GM12878 (cell line): ENCODE results near the gene NSG1. TPM values are rescaled to one million over a fixed set of nuclear protein-coding genes. Genes with fewer than 3 reads are reported as not detected.
A peak's percentile ranks its signal among the peaks of the same experiment; 100 is the strongest.

Experiments used
- ATAC-seq: fragments of 200-7000 bp; cut with Tn5 transposase; 3 replicates; pipeline ENCODE4 v1.9.1; 2020; ENCODE audit warnings: mild to moderate bottlenecking, moderate library complexity
- BruUV-seq: library from RNA; stranded (reverse); fragments of 400-500 nt; replicated peaks from 2 replicates; lab custom pipeline; 2021; lab: Mats Ljungman, UMichigan
- CTCF ChIA-PET: fragments of 300-600 bp; sonication (Branson Sonifier 250); formaldehyde crosslinking; extraction: SDS; loops from one replicate; lab custom pipeline; 2021; ENCODE audit warnings: inconsistent platforms; lab: Yijun Ruan, JAX
- POLR2A ChIA-PET: fragments of 350-600 bp; formaldehyde crosslinking; extraction: SDS; loops from one replicate; lab custom pipeline; 2021; ENCODE audit warnings: inconsistent platforms; lab: Charles Lee
- RAD21 ChIA-PET: fragments of 300-600 bp; sonication (Branson Sonifier 250); formaldehyde crosslinking; loops from one replicate; lab custom pipeline; 2023; ENCODE audit warnings: antibody characterized with exemption; ENCODE audit not compliant: unreplicated experiment; lab: Charles Lee
- SMC1A ChIA-PET: fragments of 300-600 bp; sonication (Branson Sonifier 250); formaldehyde crosslinking; loops from one replicate; lab custom pipeline; 2023; ENCODE audit not compliant: unreplicated experiment, uncharacterized antibody; lab: Charles Lee
- DNase-seq: peaks from one replicate; pipeline ENCODE4 v3.0.0-alpha.2; 2011; ENCODE audit warnings: low read depth, low spot score
- FAIRE-seq: peaks from 3 replicates; lab custom pipeline; 2011; peaks lifted over from hg19 to GRCh38; lab: Jason Lieb, UNC
- H2AFZ ChIP-seq: 2 replicates; pipeline ENCODE4 v1.6.0; 2011; ENCODE audit warnings: low read depth, low read length, control low read depth; ENCODE audit not compliant: control insufficient read depth
- H3K27ac ChIP-seq: 2 replicates; pipeline ENCODE4 v1.5.1; 2011; ENCODE audit warnings: control low read depth; ENCODE audit not compliant: control insufficient read depth, insufficient read depth
- H3K27me3 ChIP-seq, 2 experiments: replicated peaks in 1 of 2; 2 replicates each; pipeline versions ENCODE4 v1.6.0 to v1.6.1; 2011; ENCODE audit warnings: low read length in 1 of 2; ENCODE audit not compliant: control insufficient read depth in 2 of 2, insufficient read depth in 2 of 2
- H3K36me3 ChIP-seq, 2 experiments: 2 replicates each; pipeline ENCODE4 v1.5.1; 2011; ENCODE audit warnings: low read length in 1 of 2; ENCODE audit not compliant: control insufficient read depth in 2 of 2, insufficient read depth in 2 of 2
- H3K4me1 ChIP-seq: 2 replicates; pipeline ENCODE4 v1.6.1; 2011; ENCODE audit warnings: mild to moderate bottlenecking, low read length, moderate library complexity, mixed read lengths; ENCODE audit not compliant: control insufficient read depth, insufficient read depth
- H3K4me2 ChIP-seq: 2 replicates; pipeline ENCODE4 v1.6.0; 2011; ENCODE audit warnings: control low read depth; ENCODE audit not compliant: control insufficient read depth, insufficient read depth
- H3K4me3 ChIP-seq: fragments of 200-600 bp; sonication (generic); 2 replicates; pipeline ENCODE4 v1.5.1; 2016
- H3K79me2 ChIP-seq: 2 replicates; pipeline ENCODE4 v1.6.0; 2011; ENCODE audit warnings: low read length; ENCODE audit not compliant: control insufficient read depth, insufficient read depth
- H3K9ac ChIP-seq: 2 replicates; pipeline ENCODE4 v1.8.0; 2011; ENCODE audit warnings: low read length, control low read depth, mixed read lengths; ENCODE audit not compliant: control insufficient read depth, insufficient read depth
- H3K9me3 ChIP-seq: replicated peaks from 3 replicates; pipeline ENCODE4 v1.5.1; 2011; ENCODE audit warnings: mild to moderate bottlenecking, low read length; ENCODE audit not compliant: control insufficient read depth, insufficient read depth
- H4K20me1 ChIP-seq: 2 replicates; pipeline ENCODE4 v1.6.0; 2011; ENCODE audit not compliant: control insufficient read depth, insufficient read depth
- BHLHE40 ChIP-seq, 2 experiments: fragments of 450-650 bp in 1 of 2; IDR thresholded peaks; 2 replicates each; pipeline ENCODE4 v1.6.1; 2011 to 2017; ENCODE audit warnings: low read depth in 2 of 2, borderline replicate concordance in 1 of 2, improper control_type of control experiment in 1 of 2, low read length in 1 of 2, mild to moderate bottlenecking in 1 of 2
- ELK1 ChIP-seq: IDR thresholded peaks from 2 replicates; pipeline ENCODE4 v1.6.1; 2012; ENCODE audit warnings: low read depth, low read length, improper control_type of control experiment
- MYB ChIP-seq: fragments of 150-350 bp; IDR thresholded peaks from 2 replicates; pipeline ENCODE4 v1.6.1; 2014; ENCODE audit warnings: mild to moderate bottlenecking, low read depth, low read length, borderline replicate concordance
- PAX8 ChIP-seq: fragments of 450-650 bp; IDR thresholded peaks from 2 replicates; pipeline ENCODE4 v1.6.1; 2017; ENCODE audit warnings: mild to moderate bottlenecking, moderate library complexity
- WGBS: methylation state at CpG from one replicate; pipeline ENCODE4 v1.1.6; 2016; ENCODE audit warnings: low lambda C conversion rate; ENCODE audit not compliant: insufficient replicate concordance, insufficient coverage; ENCODE audit errors: missing lambda C conversion rate; 5-methylcytosine and 5-hydroxymethylcytosine counted together
- in situ Hi-C: fragments of 300-500 bp; cut with MboI; formaldehyde crosslinking; loops from 9 replicates; pipeline ENCODE4 v1.14.3; 2018; ENCODE audit warnings: mixed read lengths
- intact Hi-C: fragments of 100-400 bp; cut with micrococcal nuclease; formaldehyde crosslinking; loops from one replicate; pipeline ENCODE4 v1.14.2; 2022; ENCODE audit not compliant: unreplicated experiment
- polyA plus RNA-seq, 11 experiments: library from polyadenylated mRNA; depleted of rRNA in 4 of 11; unstranded in 6 of 11; stranded (reverse) in 5 of 11; fragments of >200 nt; fragmentation: Nextera tagmentation in 4 of 11; fragmentation: Illumina TruSeq in 1 of 11; extraction: Ambion mirVana in 4 of 11; extraction: Trizol in 1 of 11; gene quantifications; 1 replicate in 1 of 11; 2 replicates in 10 of 11; pipeline versions ENCODE4 v1.2.1 to v1.2.3, GENCODE V29; 2011 to 2016; ENCODE audit warnings: inconsistent platforms in 2 of 11, missing spikeins in 2 of 11, low read depth in 1 of 11
- total RNA-seq, 4 experiments: library from RNA; depleted of rRNA in 3 of 4; stranded (reverse); fragments of >200 nt in 3 of 4; fragmentation: Illumina TruSeq in 1 of 4; extraction: Trizol in 1 of 4; gene quantifications; 2 replicates each; pipeline versions ENCODE4 v1.2.1 to v1.2.3, GENCODE V29; 2013 to 2021

The NSG1 gene
- total and polyA plus RNA-seq, 10 of the 15 experiments (the other 5 are each of a cell fraction or from before 2014, with no cell fraction given), result 0.03 to 0.19 (median 0.10) TPM; not detected in 5

DNA sequence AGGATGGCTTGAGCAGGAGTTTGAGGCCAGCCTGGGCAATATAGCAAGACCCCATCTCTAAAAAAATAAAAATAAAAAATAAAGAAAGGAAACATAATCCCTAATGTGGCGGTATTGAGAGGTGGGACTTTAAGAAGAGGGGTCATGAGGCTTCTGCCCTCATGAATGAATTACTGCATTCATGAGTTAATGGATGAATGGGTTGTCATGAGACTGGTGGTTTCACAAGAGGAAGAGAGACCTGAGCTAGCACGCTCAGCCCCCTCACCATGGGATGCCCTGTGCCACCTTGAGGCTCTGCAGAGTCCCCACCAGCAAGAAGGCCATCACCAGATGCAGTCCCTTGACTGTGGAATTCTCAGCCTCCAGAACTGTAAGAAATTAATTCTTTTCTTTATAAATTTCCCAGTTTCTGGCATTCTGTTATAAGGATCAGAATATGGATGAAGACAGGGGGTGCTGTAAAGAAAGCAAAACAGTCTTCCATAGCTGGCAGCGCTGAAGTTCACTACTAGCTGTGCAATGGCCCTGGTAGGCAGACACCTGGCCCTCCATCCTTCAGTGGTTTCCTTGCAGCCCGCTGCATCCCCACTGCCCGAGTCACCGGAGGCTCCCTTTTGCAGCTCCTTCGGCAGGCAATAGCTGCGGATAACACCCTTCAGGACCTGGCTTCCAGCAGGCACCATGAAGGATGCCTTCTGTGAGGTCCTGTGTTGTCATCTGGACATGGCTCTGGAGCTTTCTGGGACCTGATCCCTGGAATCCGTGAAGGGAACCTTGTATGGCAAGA, 44.8 kb upstream of the NSG1 start:
- Histone ChIP-seq H4K20me1 (no peaks in the 10 kb centered on the region), H3K27ac (no peak overlapping the region), H2AFZ (no peak overlapping the region), H3K4me3 (no peak overlapping the region), H3K9me3 (no peaks in the 10 kb centered on the region), H3K4me2 (no peak overlapping the region), H3K79me2 (no peaks in the 10 kb centered on the region), H3K27me3 (no peaks in the 10 kb centered on the region), H3K4me1 (peaks cover 15% of the 10 kb centered on the region), H3K36me3 (no peaks in the 10 kb centered on the region), H3K9ac (no peak overlapping the region)
- ChIA-PET RAD21 (no interaction called here), POLR2A (no interaction called here), CTCF (interaction anchor here (1.1 to 1.4 kb wide), 3 partner anchors 88 to 91 kb away, joined by 3 to 5 read pairs (median 3); no protein-coding TSS in a partner anchor), SMC1A (interaction anchor here (0.9 kb wide), 1 partner anchor 90 kb away, joined by 3 read pairs; no protein-coding TSS in a partner anchor)
- in situ Hi-C loops (loop anchor here (25.0 kb wide), 1 partner anchor 355 kb away; no protein-coding TSS in a partner anchor), intact Hi-C loops (no loop called here)
- DNase-seq (no peak), ATAC-seq (no peak), FAIRE-seq (no peak)
- TF ChIP-seq BHLHE40 (IDR thresholded peaks at IDR 0.05; ENCODE audit: borderline replicate concordance in 1 of 2, low read depth in 2 of 2, low read length in 1 of 2) (peak in 1 of 2 experiments; percentile 15; a peak in 1 of 4 replicates), PAX8 (no peak), MYB (no peak), ELK1 (no peak)
- WGBS, result 74% methylated on average over 9 of the region's 9 CpGs
- no TSS peak for BruUV-seq
